SK-N-SH treated with all-trans-retinoic acid at 6 μM for 48 hours (cell line): ENCODE results near the gene ESRP2.

Source experiments
- ARNTL ChIP-seq: fragments of 450-650 bp; formaldehyde crosslinking; IDR thresholded peaks from 2 replicates; pipeline ENCODE4 v1.5.0; 2020; ENCODE audit warnings: low read depth, mild to moderate bottlenecking, moderate library complexity, borderline replicate concordance
- CSDC2 ChIP-seq: fragments of 250-450 bp; sonication (Bioruptor Pico); IDR thresholded peaks from 2 replicates; pipeline ENCODE4 v1.5.0; 2020; ENCODE audit warnings: mild to moderate bottlenecking, moderate library complexity
- ESRRG ChIP-seq: fragments of 250-450 bp; sonication (Bioruptor Pico); IDR thresholded peaks from 2 replicates; pipeline ENCODE4 v1.6.1; 2021; ENCODE audit warnings: mild to moderate bottlenecking
- ISL1 ChIP-seq: fragments of 250-450 bp; sonication (Bioruptor Pico); IDR thresholded peaks from 2 replicates; pipeline ENCODE4 v2.1.2; 2022; ENCODE audit warnings: mild to moderate bottlenecking, moderate library complexity
- OSR1 ChIP-seq: fragments of 250-450 bp; sonication (Bioruptor Pico); IDR thresholded peaks from 2 replicates; pipeline ENCODE4 v1.8.0; 2022; ENCODE audit warnings: moderate library complexity, mild to moderate bottlenecking, inconsistent platforms
- PPARA ChIP-seq: fragments of 250-450 bp; sonication (Bioruptor Pico); IDR thresholded peaks from 2 replicates; pipeline ENCODE4 v1.5.0; 2020; ENCODE audit warnings: mild to moderate bottlenecking, borderline replicate concordance
- TCF4 ChIP-seq: fragments of 250-450 bp; sonication (Bioruptor Pico); IDR thresholded peaks from 2 replicates; pipeline ENCODE4 v1.8.0; 2021; ENCODE audit warnings: mild to moderate bottlenecking, moderate library complexity, borderline replicate concordance
- TOX ChIP-seq: fragments of 250-450 bp; sonication (Bioruptor Pico); IDR thresholded peaks from 2 replicates; pipeline ENCODE4 v1.8.0; 2021; ENCODE audit warnings: mild to moderate bottlenecking, moderate library complexity, borderline replicate concordance
- ZFP30 ChIP-seq: fragments of 450-650 bp; formaldehyde crosslinking; IDR thresholded peaks from 2 replicates; pipeline ENCODE4 v1.5.0; 2022; ENCODE audit warnings: mild to moderate bottlenecking, moderate library complexity
- ZNF8 ChIP-seq: fragments of 450-650 bp; formaldehyde crosslinking; IDR thresholded peaks from 2 replicates; pipeline ENCODE4 v1.5.0; 2020; ENCODE audit warnings: mild to moderate bottlenecking, moderate library complexity
- TF ChIP-seq, protein P1 (sequence below): fragments of 250-450 bp; sonication (Bioruptor Pico); IDR thresholded peaks from 2 replicates; pipeline ENCODE4 v1.5.0; 2020; ENCODE audit warnings: mild to moderate bottlenecking, moderate library complexity
- TF ChIP-seq, protein P2 (sequence below): fragments of 250-450 bp; sonication (Bioruptor Pico); IDR thresholded peaks from 2 replicates; pipeline ENCODE4 v1.5.1; 2021; ENCODE audit warnings: mild to moderate bottlenecking, moderate library complexity
- TF ChIP-seq, protein P3 (sequence below): fragments of 250-450 bp; sonication (Bioruptor Pico); IDR thresholded peaks from 2 replicates; pipeline ENCODE4 v1.8.0; 2020; ENCODE audit warnings: mild to moderate bottlenecking, moderate library complexity, borderline replicate concordance
- TF ChIP-seq, protein P4 (sequence below): fragments of 250-450 bp; sonication (Bioruptor Pico); IDR thresholded peaks from 2 replicates; pipeline ENCODE4 v1.5.1; 2020; ENCODE audit warnings: low read depth, mild to moderate bottlenecking, moderate library complexity

DNA sequence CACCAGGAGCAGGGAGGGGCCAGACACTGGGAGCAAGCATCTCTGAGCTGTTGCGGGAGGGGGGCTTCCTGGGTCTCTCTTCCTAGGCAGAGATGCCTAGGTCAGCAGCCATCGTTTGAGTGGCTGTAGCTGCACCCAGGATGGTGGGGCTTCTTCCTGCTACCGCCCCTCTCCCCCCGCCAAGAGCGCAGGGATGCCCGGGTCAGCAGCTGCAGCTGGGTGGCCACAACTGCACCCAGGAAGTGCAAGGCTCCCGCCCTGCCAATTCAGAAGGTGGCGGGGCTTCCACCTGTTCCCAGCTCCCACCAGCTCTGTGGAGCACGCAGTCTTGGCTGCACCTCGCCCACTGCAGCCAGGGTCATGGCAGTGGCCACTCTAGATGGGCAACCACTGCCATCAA lies 47.8 kb downstream of the ESRP2 start:
- TF ChIP-seq ZFP30 (CRISPR knock-in tag), result no peak
- TF ChIP-seq, protein P1, sequence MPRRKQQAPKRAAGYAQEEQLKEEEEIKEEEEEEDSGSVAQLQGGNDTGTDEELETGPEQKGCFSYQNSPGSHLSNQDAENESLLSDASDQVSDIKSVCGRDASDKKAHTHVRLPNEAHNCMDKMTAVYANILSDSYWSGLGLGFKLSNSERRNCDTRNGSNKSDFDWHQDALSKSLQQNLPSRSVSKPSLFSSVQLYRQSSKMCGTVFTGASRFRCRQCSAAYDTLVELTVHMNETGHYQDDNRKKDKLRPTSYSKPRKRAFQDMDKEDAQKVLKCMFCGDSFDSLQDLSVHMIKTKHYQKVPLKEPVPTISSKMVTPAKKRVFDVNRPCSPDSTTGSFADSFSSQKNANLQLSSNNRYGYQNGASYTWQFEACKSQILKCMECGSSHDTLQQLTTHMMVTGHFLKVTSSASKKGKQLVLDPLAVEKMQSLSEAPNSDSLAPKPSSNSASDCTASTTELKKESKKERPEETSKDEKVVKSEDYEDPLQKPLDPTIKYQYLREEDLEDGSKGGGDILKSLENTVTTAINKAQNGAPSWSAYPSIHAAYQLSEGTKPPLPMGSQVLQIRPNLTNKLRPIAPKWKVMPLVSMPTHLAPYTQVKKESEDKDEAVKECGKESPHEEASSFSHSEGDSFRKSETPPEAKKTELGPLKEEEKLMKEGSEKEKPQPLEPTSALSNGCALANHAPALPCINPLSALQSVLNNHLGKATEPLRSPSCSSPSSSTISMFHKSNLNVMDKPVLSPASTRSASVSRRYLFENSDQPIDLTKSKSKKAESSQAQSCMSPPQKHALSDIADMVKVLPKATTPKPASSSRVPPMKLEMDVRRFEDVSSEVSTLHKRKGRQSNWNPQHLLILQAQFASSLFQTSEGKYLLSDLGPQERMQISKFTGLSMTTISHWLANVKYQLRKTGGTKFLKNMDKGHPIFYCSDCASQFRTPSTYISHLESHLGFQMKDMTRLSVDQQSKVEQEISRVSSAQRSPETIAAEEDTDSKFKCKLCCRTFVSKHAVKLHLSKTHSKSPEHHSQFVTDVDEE (CRISPR knock-in tag), result no peak
- TF ChIP-seq TOX, result no peak
- TF ChIP-seq, protein P2, sequence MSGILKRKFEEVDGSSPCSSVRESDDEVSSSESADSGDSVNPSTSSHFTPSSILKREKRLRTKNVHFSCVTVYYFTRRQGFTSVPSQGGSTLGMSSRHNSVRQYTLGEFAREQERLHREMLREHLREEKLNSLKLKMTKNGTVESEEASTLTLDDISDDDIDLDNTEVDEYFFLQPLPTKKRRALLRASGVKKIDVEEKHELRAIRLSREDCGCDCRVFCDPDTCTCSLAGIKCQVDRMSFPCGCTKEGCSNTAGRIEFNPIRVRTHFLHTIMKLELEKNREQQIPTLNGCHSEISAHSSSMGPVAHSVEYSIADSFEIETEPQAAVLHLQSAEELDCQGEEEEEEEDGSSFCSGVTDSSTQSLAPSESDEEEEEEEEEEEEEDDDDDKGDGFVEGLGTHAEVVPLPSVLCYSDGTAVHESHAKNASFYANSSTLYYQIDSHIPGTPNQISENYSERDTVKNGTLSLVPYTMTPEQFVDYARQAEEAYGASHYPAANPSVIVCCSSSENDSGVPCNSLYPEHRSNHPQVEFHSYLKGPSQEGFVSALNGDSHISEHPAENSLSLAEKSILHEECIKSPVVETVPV (CRISPR knock-in tag), result no peak
- no peak for TF ChIP-seq CSDC2 (CRISPR knock-in tag)
- TF ChIP-seq ZNF8 (CRISPR knock-in tag), result no peak
- TF ChIP-seq ISL1 (CRISPR knock-in tag), result no peak
- no peak for TF ChIP-seq OSR1 (CRISPR knock-in tag)
- TF ChIP-seq PPARA (CRISPR knock-in tag), result no peak
- TF ChIP-seq, protein P3, sequence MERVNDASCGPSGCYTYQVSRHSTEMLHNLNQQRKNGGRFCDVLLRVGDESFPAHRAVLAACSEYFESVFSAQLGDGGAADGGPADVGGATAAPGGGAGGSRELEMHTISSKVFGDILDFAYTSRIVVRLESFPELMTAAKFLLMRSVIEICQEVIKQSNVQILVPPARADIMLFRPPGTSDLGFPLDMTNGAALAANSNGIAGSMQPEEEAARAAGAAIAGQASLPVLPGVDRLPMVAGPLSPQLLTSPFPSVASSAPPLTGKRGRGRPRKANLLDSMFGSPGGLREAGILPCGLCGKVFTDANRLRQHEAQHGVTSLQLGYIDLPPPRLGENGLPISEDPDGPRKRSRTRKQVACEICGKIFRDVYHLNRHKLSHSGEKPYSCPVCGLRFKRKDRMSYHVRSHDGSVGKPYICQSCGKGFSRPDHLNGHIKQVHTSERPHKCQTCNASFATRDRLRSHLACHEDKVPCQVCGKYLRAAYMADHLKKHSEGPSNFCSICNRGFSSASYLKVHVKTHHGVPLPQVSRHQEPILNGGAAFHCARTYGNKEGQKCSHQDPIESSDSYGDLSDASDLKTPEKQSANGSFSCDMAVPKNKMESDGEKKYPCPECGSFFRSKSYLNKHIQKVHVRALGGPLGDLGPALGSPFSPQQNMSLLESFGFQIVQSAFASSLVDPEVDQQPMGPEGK (CRISPR knock-in tag), result no peak
- TF ChIP-seq ESRRG, result no peak
- TF ChIP-seq, protein P4, sequence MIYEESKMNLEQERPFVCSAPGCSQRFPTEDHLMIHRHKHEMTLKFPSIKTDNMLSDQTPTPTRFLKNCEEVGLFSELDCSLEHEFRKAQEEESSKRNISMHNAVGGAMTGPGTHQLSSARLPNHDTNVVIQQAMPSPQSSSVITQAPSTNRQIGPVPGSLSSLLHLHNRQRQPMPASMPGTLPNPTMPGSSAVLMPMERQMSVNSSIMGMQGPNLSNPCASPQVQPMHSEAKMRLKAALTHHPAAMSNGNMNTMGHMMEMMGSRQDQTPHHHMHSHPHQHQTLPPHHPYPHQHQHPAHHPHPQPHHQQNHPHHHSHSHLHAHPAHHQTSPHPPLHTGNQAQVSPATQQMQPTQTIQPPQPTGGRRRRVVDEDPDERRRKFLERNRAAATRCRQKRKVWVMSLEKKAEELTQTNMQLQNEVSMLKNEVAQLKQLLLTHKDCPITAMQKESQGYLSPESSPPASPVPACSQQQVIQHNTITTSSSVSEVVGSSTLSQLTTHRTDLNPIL, result no peak
- no peak for TF ChIP-seq ARNTL (CRISPR knock-in tag)
- no peak for TF ChIP-seq TCF4
